Metanephros (tissue), 1 donor: ENCODE data around the gene CWC15. TPM values are rescaled to one million over a fixed set of nuclear protein-coding genes. Genes with fewer than 3 reads are reported as not detected.

Experiments
- total RNA-seq: library from RNA; depleted of rRNA; stranded (reverse); fragments of >200 nt; gene quantifications from one replicate; pipeline ENCODE4 v1.2.3, GENCODE V29; 2014

The CWC15 gene
- 42.7 TPM for total RNA-seq

GRCh38 chr11:94973099-94973968, at the start of gene CWC15, which contains the start of gene KDM4D:
TSS of gene CWC15 (minus strand) at chr11:94973556. CDS start at chr11:94972185, 1,371 bp downstream.
TSS of gene KDM4D (plus strand) at chr11:94973709. CDS start at chr11:94997373, 23,664 bp downstream.

Other genes with a start within 250 kb of the CWC15 start
- 68.3 TPM for gene AMOTL1, start 205.2 kb downstream of the CWC15 start, total RNA-seq
- 2.6 TPM for gene KDM4D, start 153 bp upstream of the CWC15 start, total RNA-seq
- not detected for gene KDM4E, start 51.7 kb upstream of the CWC15 start, total RNA-seq
- gene KDM4F, start 75.9 kb upstream of the CWC15 start, total RNA-seq = not detected
- gene SRSF8, start 93.4 kb upstream of the CWC15 start, total RNA-seq = 31.8 TPM
- gene ENDOD1, start 116.3 kb upstream of the CWC15 start, total RNA-seq = 35.7 TPM